ENCODE data around the gene PXN. TPM values are rescaled to one million over a fixed set of nuclear protein-coding genes. Genes with fewer than 3 reads are reported as not detected.
A peak's percentile ranks its signal among the peaks of the same experiment; 100 is the strongest.

The PXN gene
- total RNA-seq, 1 experiment from 2014 or later, result 256 TPM

DNA sequence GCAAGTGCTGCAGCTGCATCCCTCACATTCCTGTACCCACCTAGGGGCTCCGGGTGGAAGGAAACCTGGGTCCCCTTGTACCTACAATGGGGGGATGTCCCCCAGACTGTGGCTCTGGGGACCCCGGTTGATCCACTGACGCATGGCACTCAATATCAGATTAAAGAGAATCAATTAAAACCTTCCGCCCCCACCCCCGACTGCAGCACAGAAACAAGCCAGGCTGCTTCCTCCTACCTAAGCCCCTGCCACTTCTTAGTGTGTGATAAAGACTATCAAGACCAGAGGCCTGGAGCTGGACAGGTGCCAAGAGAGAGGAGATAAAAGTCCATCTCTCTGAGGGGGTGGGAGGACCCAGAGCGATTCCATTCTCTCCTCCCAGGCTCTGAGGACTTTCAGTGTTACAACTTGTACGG, 36.5 kb downstream of the PXN start:
- intact Hi-C loops (cut with micrococcal nuclease), result no loop called here
- ChIA-PET POLR2A (interaction anchor here (0.6 to 17.7 kb wide), 15 partner anchors 8 to 973 kb away, joined by 3 to 549 read pairs (median 4); partner anchors contain the start of genes GCN1, PXN, RNU4-1 and RNU4-2), CTCF (interaction anchor here (0.6 to 12.4 kb wide), 16 partner anchors 11 to 187 kb away, joined by 3 to 454 read pairs (median 5); partner anchors contain the start of genes PLA2G1B, PXN, RNU4-2 and RPLP0)
- Mint-ChIP-seq H3K27ac (ENCODE audit: low read depth, unreplicated experiment) (peak overlapping the region; percentile 64), H3K4me3 (ENCODE audit: unreplicated experiment) (peak overlapping the region; percentile 61), H3K9me3 (ENCODE audit: unreplicated experiment) (no peaks in the 10 kb centered on the region), H3K36me3 (ENCODE audit: insufficient read depth, unreplicated experiment) (peaks cover 55% of the 10 kb centered on the region), H3K4me1 (ENCODE audit: insufficient read depth, unreplicated experiment) (peaks cover 67% of the 10 kb centered on the region), H3K27me3 (ENCODE audit: insufficient read depth, unreplicated experiment) (no peaks in the 10 kb centered on the region)
- TF ChIP-seq, protein P1, sequence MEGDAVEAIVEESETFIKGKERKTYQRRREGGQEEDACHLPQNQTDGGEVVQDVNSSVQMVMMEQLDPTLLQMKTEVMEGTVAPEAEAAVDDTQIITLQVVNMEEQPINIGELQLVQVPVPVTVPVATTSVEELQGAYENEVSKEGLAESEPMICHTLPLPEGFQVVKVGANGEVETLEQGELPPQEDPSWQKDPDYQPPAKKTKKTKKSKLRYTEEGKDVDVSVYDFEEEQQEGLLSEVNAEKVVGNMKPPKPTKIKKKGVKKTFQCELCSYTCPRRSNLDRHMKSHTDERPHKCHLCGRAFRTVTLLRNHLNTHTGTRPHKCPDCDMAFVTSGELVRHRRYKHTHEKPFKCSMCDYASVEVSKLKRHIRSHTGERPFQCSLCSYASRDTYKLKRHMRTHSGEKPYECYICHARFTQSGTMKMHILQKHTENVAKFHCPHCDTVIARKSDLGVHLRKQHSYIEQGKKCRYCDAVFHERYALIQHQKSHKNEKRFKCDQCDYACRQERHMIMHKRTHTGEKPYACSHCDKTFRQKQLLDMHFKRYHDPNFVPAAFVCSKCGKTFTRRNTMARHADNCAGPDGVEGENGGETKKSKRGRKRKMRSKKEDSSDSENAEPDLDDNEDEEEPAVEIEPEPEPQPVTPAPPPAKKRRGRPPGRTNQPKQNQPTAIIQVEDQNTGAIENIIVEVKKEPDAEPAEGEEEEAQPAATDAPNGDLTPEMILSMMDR (IDR thresholded peaks at IDR 0.05; ENCODE audit: unreplicated experiment), result no peak
- no peak for DNase-seq (ENCODE audit: unreplicated experiment)
- BruUV-seq (replicated peaks), result no TSS peak

DNA sequence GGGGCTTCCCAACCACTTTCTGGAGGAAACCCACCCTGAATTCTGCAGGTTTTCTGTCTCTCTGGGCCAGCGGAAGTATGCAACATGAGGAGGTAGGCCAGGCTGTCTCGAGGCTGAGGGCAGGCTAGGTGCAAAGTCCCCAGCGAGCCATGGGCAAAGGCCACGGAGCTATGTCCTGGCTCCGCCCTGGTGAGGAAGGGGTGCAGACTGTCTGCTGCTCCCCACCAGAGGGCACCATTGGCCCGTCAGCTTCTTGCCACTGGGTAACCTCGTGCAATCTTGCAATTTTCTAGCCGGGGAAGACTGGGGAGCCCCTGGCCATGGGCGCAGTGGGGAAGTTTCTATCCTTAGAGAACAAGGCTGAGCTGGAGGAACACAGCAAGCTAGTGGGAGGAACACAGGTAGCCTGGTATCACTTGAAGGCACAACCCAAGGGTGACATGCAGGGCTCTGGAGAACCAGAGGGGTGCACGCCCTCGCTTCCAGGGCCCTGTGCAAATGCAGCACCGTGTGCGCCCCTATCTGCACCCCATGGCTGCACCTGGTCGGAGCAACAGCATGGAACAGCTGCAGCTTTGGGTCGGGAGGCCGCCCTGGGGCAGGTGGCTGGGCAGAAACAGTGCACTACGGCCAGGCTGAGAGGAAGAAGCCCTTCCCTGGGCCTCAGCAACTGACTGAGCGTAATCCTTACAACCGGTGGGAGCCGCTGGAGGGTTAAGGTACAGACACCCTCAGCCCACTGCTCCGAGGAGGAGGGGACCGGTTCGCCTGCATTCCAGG, 37.0 kb downstream of the PXN start:
- H3K4me1 Mint-ChIP-seq (ENCODE audit: insufficient read depth, unreplicated experiment), result peaks cover 62% of the 10 kb centered on the region
- intact Hi-C loops (cut with micrococcal nuclease), result loop anchor here (1.0 kb wide), 1 partner anchor 34 kb away; no protein-coding TSS in a partner anchor
- peak overlapping the region; percentile 50 for H3K4me3 Mint-ChIP-seq (ENCODE audit: unreplicated experiment)

DNA sequence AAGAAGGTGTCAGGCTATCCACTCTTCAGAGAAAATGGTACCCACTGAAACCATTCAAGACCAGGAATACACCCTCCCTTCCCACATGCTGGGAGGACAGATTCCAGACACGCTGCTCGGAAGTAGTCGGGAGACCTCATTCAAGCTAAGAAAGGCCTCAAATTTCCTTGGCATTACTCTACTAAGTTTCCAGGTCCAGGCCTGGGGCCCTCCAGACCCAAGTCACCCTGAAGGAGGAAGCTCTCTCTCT, 37.6 kb downstream of the PXN start:
- no peak for DNase-seq (ENCODE audit: unreplicated experiment)
- TF ChIP-seq, protein P1 (IDR thresholded peaks at IDR 0.05; ENCODE audit: unreplicated experiment), result no peak
- Mint-ChIP-seq H3K27ac (ENCODE audit: low read depth, unreplicated experiment) (no peak overlapping the region), H3K9me3 (ENCODE audit: unreplicated experiment) (no peaks in the 10 kb centered on the region), H3K4me3 (ENCODE audit: unreplicated experiment) (no peak overlapping the region), H3K4me1 (ENCODE audit: insufficient read depth, unreplicated experiment) (peaks cover 57% of the 10 kb centered on the region), H3K27me3 (ENCODE audit: insufficient read depth, unreplicated experiment) (no peaks in the 10 kb centered on the region), H3K36me3 (ENCODE audit: insufficient read depth, unreplicated experiment) (peaks cover 66% of the 10 kb centered on the region)
- POLR2A ChIA-PET, result interaction anchor here (0.5 to 17.7 kb wide), 10 partner anchors 12 to 319 kb away, joined by 3 to 549 read pairs (median 13); partner anchors contain the start of genes GCN1, PXN, RNU4-1 and RNU4-2
- BruUV-seq (replicated peaks), result no TSS peak
- CTCF ChIA-PET, result interaction anchor here (0.5 to 12.4 kb wide), 18 partner anchors 9 to 99 kb away, joined by 3 to 454 read pairs (median 5); partner anchors contain the start of genes PLA2G1B, PXN, RNU4-2 and RPLP0
- intact Hi-C loops (cut with micrococcal nuclease), result loop anchor here (1.0 kb wide), 1 partner anchor 34 kb away; no protein-coding TSS in a partner anchor

More for the DNA sequence above, 37.0 kb downstream of the PXN start:
- peaks cover 61% of the 10 kb centered on the region for H3K36me3 Mint-ChIP-seq (ENCODE audit: insufficient read depth, unreplicated experiment)
- DNase-seq (ENCODE audit: unreplicated experiment), result peak; percentile 84
- no peak overlapping the region for H3K27ac Mint-ChIP-seq (ENCODE audit: low read depth, unreplicated experiment)
- TF ChIP-seq, protein P1 (IDR thresholded peaks at IDR 0.05; ENCODE audit: unreplicated experiment), result peak; percentile 90
- POLR2A ChIA-PET, result interaction anchor here (0.5 to 17.7 kb wide), 13 partner anchors 12 to 318 kb away, joined by 3 to 549 read pairs (median 4); partner anchors contain the start of genes GCN1, PXN, RNU4-1 and RNU4-2
- H3K9me3 Mint-ChIP-seq (ENCODE audit: unreplicated experiment), result no peaks in the 10 kb centered on the region
- CTCF ChIA-PET, result interaction anchor here (0.5 to 12.4 kb wide), 20 partner anchors 10 to 187 kb away, joined by 3 to 454 read pairs (median 5); partner anchors contain the start of genes PLA2G1B, PXN, RNU4-2 and RPLP0
- no TSS peak for BruUV-seq (replicated peaks)
- H3K27me3 Mint-ChIP-seq (ENCODE audit: insufficient read depth, unreplicated experiment), result no peaks in the 10 kb centered on the region

Data from MCF 10A (cell line).